A673 (cell line): Measurements from ENCODE around the gene LHFPL6. TPM values are rescaled to one million over a fixed set of nuclear protein-coding genes. Genes with fewer than 3 reads are reported as not detected.

Source experiments
- BruUV-seq: library from RNA; stranded (reverse); fragments of 400-500 nt; replicated peaks from 2 replicates; lab custom pipeline; 2021; lab: Mats Ljungman, UMichigan
- CTCF ChIA-PET: fragments of 300-600 bp; sonication (Branson Sonifier 250); formaldehyde crosslinking; loops from one replicate; lab custom pipeline; 2022; ENCODE audit warnings: antibody characterized with exemption; lab: Charles Lee
- POLR2A ChIA-PET: fragments of 300-600 bp; sonication (Branson Sonifier 250); formaldehyde crosslinking; loops from one replicate; lab custom pipeline; 2022; ENCODE audit warnings: antibody characterized with exemption; ENCODE audit not compliant: low non-redundant PET; lab: Charles Lee
- DNase-seq: peaks from one replicate; pipeline ENCODE4 v3.0.0-alpha.2; 2015; ENCODE audit warnings: low spot score
- H3K27ac ChIP-seq: fragments of 200-600 bp; sonication (generic); 2 replicates; pipeline ENCODE4 v1.5.1; 2016; ENCODE audit warnings: mixed run types, low read depth, mild to moderate bottlenecking, mixed read lengths, antibody characterized with exemption, low read length; ENCODE audit not compliant: poor library complexity, severe bottlenecking
- H3K27me3 ChIP-seq: fragments of 200-600 bp; sonication (generic); replicated peaks from 2 replicates; pipeline ENCODE4 v1.6.1; 2017; ENCODE audit warnings: mixed run types, low read depth, mild to moderate bottlenecking, mixed read lengths, antibody characterized with exemption, low read length; ENCODE audit not compliant: insufficient read depth, poor library complexity
- H3K36me3 ChIP-seq: fragments of 200-600 bp; sonication (generic); 2 replicates; pipeline ENCODE4 v1.6.1; 2016; ENCODE audit warnings: mixed run types, mild to moderate bottlenecking, mixed read lengths, antibody characterized with exemption, low read length; ENCODE audit not compliant: insufficient read depth, poor library complexity, severe bottlenecking
- H3K4me1 ChIP-seq: fragments of 200-600 bp; sonication (generic); 2 replicates; pipeline ENCODE4 v1.6.1; 2017; ENCODE audit warnings: mixed run types, mild to moderate bottlenecking, mixed read lengths, antibody characterized with exemption, low read length; ENCODE audit not compliant: insufficient read depth, poor library complexity, severe bottlenecking
- H3K4me3 ChIP-seq: fragments of 200-600 bp; sonication (generic); 2 replicates; pipeline ENCODE4 v1.5.1; 2016; ENCODE audit warnings: low read depth, mixed run types, mild to moderate bottlenecking, mixed read lengths, low read length; ENCODE audit not compliant: poor library complexity, severe bottlenecking
- H3K9me3 ChIP-seq: fragments of 200-600 bp; sonication (generic); 2 replicates; pipeline ENCODE4 v1.6.1; 2016; ENCODE audit warnings: mixed run types, low read depth, mild to moderate bottlenecking, mixed read lengths, antibody characterized with exemption, low read length; ENCODE audit not compliant: poor library complexity, severe bottlenecking
- CTCF ChIP-seq: fragments of 300-800, 200-600 bp; sonication (generic); conservative IDR thresholded peaks from 2 replicates; pipeline ENCODE4 v1.5.1; 2017; ENCODE audit warnings: low read depth, mild to moderate bottlenecking, antibody characterized with exemption, low read length, moderate library complexity, mixed read lengths
- EZH2 ChIP-seq: fragments of 200-600 bp; sonication (generic); IDR thresholded peaks from 2 replicates; pipeline ENCODE4 v1.6.1; 2017; ENCODE audit warnings: borderline replicate concordance, low read depth, mild to moderate bottlenecking, mixed read lengths, antibody characterized with exemption, low read length; ENCODE audit not compliant: poor library complexity, severe bottlenecking
- intact Hi-C: fragments of 100-400 bp; cut with micrococcal nuclease; formaldehyde crosslinking; loops from one replicate; pipeline ENCODE4 v1.10.0; 2022; ENCODE audit not compliant: unreplicated experiment
- total RNA-seq: library from RNA; stranded (reverse); gene quantifications from 2 replicates; pipeline ENCODE4 v1.2.3, GENCODE V29; 2021

The LHFPL6 gene
- total RNA-seq, 1 experiment from 2014 or later, result 63.9 TPM

GRCh38 chr13:39498471-39499114, 104.4 kb downstream of the LHFPL6 start:
- CTCF ChIA-PET, result no interaction called here
- POLR2A ChIA-PET, result no interaction called here
- no peak overlapping the region for H3K4me3 ChIP-seq

GRCh38 chr13:39496506-39496905, 106.5 kb downstream of the LHFPL6 start:
- H3K4me3 ChIP-seq, result no peak overlapping the region
- TF ChIP-seq CTCF (no peak), EZH2 (no peak)
- CTCF ChIA-PET, result no interaction called here
- peak; percentile 87 for DNase-seq
- H3K27ac ChIP-seq, result peak overlapping the region; percentile 63
- no peaks in the 10 kb centered on the region for H3K9me3 ChIP-seq
- POLR2A ChIA-PET, result no interaction called here
- intact Hi-C loops, result loop anchor here (5.0 to 10.0 kb wide), 2 partner anchors 82 to 106 kb away; partner anchors contain the start of gene LHFPL6
- H3K4me1 ChIP-seq, result peaks cover 67% of the 10 kb centered on the region
- no TSS peak for BruUV-seq
- H3K27me3 ChIP-seq, result no peaks in the 10 kb centered on the region
- no peaks in the 10 kb centered on the region for H3K36me3 ChIP-seq

More at GRCh38 chr13:39498471-39499114, 104.4 kb downstream of the LHFPL6 start:
- DNase-seq, result no peak
- no peak for TF ChIP-seq EZH2
- TF ChIP-seq CTCF, result no peak
- no peak overlapping the region for H3K27ac ChIP-seq
- BruUV-seq, result no TSS peak
- no peaks in the 10 kb centered on the region for H3K27me3 ChIP-seq
- peaks cover 62% of the 10 kb centered on the region for H3K4me1 ChIP-seq
- intact Hi-C loops, result loop anchor here (5.0 to 10.0 kb wide), 2 partner anchors 84 to 104 kb away; partner anchors contain the start of gene LHFPL6
- no peaks in the 10 kb centered on the region for H3K9me3 ChIP-seq
- H3K36me3 ChIP-seq, result no peaks in the 10 kb centered on the region

- no TSS peak for BruUV-seq
- intact Hi-C loops, result loop anchor here (5.0 to 10.0 kb wide), 2 partner anchors 80 to 108 kb away; partner anchors contain the start of gene LHFPL6
- H3K27ac ChIP-seq, result no peak overlapping the region
- ChIA-PET POLR2A (no interaction called here), CTCF (no interaction called here)
- DNase-seq, result no peak
- TF ChIP-seq CTCF (no peak), EZH2 (no peak)
- no peaks in the 10 kb centered on the region for H3K9me3 ChIP-seq
- H3K4me3 ChIP-seq, result no peak overlapping the region
- H3K4me1 ChIP-seq, result peaks cover 63% of the 10 kb centered on the region
- no peaks in the 10 kb centered on the region for H3K27me3 ChIP-seq
- no peaks in the 10 kb centered on the region for H3K36me3 ChIP-seq
Observed at GRCh38 chr13:39494633-39495032, 108.4 kb downstream of the LHFPL6 start.
